OCI-LY7 (cell line): ENCODE results near the gene NME9.

Experiments
- EZH2phosphoT487 ChIP-seq: fragments of 200-600 bp; sonication (generic); IDR thresholded peaks from 2 replicates; pipeline ENCODE4 v1.6.1; 2018; ENCODE audit warnings: low read depth, borderline replicate concordance, mild to moderate bottlenecking, mixed run types, antibody characterized with exemption, low read length, moderate library complexity, mixed read lengths
- TF ChIP-seq, protein P1 (sequence below): fragments of 200-600 bp; sonication (generic); conservative IDR thresholded peaks from 2 replicates; pipeline ENCODE4 v1.5.1; 2014; ENCODE audit warnings: mild to moderate bottlenecking, antibody characterized with exemption, low read length, moderate library complexity, mixed read lengths

DNA sequence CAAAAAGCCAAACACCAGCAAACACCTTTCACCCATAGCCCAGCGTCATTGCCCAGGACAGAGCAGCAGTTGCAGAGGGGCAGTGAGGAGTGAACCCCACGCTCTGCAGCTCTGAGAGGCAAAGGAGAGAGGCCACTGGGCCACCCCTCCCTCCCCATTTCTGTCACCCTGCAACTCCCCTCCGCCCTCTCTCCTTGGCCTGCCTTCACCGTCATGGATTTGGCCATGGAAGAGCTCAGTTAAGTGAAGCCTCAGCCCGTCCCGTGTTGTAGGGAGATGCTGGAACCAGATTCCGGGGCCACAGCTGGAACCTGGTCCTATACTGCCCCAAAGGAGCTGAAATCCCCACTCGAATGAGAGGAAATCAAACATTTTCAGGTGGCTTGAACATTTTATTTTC is 40.7 kb upstream of the NME9 start:
- TF ChIP-seq, protein P1, sequence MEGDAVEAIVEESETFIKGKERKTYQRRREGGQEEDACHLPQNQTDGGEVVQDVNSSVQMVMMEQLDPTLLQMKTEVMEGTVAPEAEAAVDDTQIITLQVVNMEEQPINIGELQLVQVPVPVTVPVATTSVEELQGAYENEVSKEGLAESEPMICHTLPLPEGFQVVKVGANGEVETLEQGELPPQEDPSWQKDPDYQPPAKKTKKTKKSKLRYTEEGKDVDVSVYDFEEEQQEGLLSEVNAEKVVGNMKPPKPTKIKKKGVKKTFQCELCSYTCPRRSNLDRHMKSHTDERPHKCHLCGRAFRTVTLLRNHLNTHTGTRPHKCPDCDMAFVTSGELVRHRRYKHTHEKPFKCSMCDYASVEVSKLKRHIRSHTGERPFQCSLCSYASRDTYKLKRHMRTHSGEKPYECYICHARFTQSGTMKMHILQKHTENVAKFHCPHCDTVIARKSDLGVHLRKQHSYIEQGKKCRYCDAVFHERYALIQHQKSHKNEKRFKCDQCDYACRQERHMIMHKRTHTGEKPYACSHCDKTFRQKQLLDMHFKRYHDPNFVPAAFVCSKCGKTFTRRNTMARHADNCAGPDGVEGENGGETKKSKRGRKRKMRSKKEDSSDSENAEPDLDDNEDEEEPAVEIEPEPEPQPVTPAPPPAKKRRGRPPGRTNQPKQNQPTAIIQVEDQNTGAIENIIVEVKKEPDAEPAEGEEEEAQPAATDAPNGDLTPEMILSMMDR, result no peak
- TF ChIP-seq EZH2phosphoT487, result no peak
